Stromal cell of bone marrow (primary cell): Measurements from ENCODE around the gene CNTRL.

Source experiments
- DNase-seq: peaks from one replicate; pipeline ENCODE4 v3.0.0-alpha.2; 2012; ENCODE audit warnings: low read depth

CNTRL gene

DNA sequence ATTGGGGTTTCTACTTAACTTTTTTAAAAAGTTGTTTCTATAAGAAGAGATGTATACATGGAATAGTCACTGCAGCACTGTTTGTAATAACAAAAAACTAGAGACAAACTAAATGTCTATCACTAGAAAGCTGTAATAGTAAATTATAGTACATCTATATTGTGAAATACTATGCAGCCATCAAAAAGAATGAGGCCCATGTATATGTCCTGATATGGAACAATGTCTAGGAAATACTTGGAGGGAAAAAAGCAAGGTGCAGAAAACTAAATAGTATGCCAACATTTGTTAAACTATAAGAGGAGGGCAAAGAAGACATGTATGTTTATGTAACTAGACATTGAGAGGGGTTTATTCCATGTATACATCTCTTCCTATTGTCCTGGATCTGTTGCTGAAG lies 129.9 kb downstream of the CNTRL start:
- DNase-seq, result no peak

DNA sequence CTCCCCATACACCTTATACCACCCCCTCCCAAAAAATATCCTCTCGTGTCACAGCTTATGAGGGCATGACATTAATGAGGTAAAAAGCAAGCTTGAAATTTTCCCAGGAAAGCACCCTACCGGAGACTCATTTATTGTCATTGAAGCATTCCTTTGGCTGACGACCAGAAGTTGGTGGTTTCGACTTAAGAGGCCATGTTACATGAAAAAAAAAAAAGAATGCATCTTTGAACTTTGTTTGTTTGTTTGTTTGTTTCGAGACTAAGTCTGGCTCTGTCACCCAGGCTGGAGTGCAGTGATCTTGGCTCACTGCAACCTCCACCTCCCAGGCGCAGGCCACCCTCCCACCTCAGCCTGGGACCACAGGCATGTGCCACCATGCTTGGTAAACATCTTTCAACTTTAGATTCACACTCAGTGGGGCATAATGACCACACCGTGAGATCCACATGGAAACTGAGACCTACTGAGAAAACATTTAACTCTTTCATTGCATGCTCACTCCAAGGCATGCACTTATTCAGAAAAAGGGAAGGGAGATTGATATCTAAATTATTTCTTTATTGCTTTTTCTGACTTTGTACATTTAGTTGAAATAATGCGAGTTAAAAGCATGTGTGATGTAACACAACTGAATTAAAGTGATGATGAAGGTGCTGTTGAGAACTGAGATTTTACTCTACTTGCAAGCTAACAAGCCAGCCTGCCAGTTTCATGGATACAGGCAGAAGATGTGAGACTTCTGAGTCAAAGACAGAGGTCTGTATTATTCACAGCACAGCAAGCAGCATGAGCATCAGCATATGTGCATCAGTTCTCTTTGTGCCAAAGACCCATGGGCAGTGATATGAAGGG lies 132.0 kb downstream of the CNTRL start:
- DNase-seq, result no peak

DNA sequence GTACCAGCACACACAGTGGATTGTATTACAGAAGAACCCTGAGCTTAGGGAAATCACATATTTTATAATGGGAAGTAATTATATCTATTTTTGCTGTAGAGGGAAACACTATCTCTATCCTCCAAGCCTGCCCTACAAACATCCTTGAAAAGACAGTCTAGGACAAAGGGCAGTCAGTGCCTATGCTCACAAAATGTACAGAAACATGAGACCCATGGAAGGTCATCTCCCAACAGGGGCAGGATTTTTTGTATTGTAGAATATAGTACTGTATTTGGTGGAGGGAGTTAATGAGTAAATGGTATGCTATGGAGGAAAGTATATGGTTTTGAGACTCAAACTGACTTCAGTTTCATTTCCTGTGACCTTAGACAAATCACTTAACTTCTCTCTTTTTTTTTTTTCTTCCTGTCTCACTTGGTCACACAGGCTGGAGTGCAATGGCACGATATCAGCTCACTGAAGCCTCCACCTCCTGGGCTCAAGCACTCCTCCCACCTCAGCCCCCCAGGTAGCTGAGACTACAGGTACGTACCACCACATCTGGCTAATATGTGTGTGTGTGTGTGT lies 132.7 kb downstream of the CNTRL start:
- DNase-seq, result no peak

DNA sequence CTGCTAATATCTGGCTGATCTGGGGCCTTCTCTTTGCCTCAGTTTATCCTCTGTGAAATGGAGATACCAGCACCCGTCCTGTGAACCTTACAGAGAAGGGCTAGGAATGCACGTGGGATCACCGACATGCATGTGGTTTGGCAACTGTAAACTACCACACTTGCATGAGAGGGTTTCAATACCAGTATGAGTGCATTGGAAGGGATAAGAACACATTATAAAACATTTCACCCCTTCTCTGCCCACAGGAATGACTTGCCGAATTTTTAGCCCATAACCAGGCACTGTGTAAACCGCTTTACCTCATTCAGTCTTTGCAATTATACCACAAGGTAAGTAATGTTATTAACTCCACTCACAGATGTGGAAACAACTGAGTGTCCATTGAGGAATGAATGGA lies 135.8 kb downstream of the CNTRL start:
- DNase-seq, result no peak

DNA sequence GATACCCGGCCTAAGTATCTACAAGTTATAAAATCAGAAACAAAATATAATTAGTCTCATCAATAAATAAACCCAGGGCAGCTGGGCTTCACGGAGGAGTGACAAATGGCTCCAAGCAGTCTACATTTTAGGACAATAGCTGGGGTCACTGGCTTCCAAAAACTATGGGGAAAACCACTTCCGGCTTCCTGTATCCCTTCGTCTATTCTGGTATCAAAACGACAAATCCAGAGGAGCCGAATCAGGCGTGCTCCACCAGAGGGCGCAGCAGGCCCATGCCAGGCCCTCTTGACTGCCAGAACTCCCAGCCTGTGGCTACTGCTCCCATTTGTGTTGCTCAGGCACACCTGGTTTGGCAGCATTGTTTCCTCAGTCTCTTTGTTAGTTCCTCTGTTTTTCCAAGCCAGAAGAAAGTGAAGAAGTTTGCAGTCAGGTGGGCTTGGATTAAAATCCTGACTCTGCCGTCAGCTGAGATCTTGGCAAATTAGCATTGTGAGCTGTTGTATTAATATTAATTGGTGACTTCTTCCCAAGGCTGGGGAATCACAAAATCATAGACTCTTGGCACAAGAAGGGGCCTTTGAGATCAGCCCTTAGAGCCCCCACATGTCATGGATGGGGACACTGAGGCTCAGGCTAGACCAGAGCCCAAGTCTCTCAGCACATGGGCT lies 138.5 kb downstream of the CNTRL start:
- peak; percentile 73 for DNase-seq

DNA sequence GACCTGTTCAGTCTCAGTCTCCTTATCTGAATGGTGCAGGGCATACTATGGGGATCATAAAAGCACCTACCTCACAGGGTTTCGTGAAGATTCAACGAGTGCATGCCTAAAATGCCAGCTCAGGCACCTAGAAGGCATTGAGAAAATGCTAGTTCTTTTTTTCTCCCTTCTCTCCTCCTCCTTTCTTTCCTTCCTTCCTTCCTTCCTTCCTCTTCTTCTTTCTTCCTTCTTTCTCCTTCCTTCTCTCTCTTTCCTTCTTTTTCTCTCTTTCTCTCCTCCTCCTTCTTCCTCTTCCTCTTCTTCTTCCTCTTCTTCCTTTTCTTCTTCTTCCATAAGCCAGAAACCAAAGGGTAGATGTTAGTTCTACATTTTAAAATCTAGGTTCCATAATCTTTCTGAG lies 139.2 kb downstream of the CNTRL start:
- DNase-seq, result no peak

DNA sequence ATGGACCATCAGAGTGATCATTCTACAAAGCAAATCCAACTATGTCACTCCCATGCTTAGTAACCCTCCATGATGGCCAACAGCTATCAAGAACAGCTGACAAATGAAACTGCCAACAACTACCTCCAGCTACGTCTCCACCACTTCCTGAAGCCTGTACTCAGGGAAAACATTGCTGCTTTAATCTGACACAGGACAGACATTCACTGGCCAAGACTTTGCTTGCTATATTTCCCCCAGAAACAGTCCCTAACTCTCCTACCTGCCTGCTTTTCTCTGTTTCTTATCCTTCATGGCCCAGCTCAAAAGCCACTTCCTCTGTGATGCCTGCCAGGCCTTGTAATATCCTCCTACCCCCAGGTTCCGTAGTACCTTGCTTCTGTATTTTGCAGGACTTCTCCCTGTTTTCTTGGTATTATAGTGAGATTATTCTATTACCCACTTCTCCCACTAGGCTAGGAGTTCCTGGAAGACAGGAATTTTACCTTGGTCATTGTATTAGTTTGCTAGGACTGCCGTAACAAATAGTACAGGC lies 141.6 kb downstream of the CNTRL start:
- no peak for DNase-seq

DNA sequence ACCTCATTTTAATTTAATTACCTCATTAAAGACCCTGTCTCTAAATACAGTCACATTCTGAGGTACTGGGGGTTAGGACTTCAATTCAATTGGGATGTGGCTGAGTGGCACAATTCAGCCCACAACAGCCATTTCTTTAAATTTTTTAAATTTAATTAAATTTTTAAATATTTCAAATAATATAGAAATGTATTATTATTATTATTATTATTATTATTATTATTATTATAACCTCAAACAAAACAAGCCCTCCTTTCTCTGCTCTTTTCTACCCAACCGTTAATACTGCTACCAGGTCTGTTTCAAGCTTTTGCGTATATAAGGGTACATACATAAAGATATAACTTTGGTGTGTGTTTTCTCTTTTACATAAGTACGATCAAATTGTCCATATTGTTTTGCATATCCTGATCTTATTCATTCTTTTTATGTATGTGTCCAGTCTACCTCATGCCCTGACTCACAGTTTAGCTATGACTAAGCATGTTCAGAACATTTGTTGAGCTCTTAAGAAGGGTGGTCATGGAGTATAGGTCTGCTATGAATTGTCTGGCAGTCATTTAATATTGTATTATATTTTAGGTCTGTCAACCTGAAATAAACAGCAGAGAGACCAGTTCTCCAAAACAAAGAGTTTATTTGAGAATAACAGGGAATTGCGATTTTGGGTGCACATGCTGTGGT lies 143.0 kb downstream of the CNTRL start:
- no peak for DNase-seq

DNA sequence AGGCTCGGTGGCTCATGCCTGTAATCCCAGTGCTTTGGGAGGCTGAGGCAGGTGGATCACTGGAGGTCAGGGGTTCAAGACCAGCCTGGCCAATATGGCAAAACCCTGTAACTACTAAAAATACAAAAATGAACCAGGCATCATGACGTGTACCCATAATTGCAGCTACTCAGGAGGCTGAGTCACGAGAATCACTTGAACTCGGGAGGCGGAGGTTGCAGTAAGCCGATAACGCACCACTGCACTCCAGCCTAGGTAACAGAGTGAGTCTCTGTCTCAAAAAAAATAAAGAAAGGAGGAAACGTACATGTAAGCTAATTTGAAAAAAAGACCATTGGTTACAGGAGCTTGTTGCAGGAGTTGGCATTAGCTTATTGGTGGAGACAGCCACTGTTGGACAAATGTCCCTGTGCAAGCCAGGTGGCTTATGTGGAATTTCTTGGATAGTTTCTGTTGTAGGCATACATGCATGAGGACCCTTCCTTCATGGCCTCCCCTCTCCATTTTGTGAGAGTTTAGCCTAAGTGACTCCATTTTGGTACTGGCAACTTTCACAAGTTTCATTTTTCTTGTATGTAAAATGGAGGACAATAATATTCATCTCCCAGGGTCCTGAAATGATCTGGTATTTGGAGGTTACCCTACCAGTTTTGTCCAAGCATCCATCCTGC lies 143.7 kb downstream of the CNTRL start:
- DNase-seq, result no peak

DNA sequence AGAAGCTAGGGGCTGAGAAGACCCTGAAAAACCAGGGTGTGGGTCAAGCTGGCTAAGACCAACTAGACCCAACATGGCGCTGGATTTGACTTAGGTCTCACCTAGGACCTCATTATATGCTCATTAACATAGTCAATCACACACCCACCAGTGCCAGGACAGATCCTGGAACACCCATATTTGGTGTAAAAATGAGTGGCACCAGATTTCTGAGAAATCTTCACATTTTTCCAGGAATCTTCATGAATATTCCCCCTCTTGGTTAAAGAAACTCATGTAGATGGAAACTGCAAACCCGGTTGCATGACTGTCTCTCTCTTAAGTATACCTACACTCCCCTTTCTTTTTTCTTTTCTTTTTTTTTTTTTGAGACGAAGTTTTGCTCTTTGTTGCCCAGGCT lies 144.8 kb downstream of the CNTRL start:
- DNase-seq, result no peak

DNA sequence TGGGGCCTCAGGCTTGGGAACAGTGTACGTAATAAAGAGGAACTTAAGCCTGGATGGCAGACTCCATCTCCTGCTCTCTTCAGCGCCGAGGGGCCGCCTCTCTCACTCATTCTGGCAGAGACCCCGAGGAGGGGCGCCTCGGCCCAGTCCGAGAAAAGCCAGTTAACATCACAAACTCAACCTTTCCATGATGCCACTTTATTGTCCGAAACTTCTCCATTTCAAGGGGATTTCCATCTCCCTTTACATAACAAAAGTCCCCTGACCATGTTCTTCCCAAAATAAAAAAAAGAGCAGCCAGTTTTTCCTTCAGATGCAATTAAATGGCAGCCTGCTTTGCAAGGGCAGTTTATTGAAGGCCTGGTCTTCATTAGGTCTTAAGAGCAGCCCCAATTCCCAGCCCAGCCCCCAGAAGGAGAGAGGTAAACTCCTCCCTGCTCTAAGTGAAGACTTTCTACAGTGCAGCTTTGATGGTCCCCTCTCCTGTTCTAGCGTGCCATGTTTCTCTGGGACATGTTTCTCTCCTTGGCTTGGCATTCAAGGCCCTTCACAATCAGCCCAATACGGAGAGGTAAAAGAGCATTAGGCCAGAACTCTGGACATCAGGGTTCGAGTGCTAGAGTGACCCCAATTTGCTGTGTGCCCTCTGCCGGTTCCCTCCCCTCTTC lies 146.4 kb downstream of the CNTRL start:
- no peak for DNase-seq

DNA sequence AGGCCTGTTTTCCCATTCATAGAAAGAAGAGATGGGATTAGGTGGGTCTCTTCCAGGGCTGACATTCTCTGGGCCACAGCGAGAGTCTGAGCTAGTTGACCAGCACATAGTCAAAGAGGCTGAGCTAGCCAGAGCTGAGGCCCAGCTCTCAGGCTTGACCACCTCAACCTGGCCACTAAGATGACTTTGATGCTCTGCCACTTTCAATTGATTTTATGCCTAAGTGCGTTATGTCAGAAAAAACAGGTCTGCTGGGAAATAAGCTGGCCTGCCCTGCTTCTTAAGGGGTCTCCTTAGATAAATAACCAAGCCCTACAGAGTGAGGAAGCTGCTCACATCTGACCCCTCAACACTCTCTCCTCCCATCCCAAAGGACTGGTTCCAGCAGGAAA lies 146.9 kb downstream of the CNTRL start:
- no peak for DNase-seq

DNA sequence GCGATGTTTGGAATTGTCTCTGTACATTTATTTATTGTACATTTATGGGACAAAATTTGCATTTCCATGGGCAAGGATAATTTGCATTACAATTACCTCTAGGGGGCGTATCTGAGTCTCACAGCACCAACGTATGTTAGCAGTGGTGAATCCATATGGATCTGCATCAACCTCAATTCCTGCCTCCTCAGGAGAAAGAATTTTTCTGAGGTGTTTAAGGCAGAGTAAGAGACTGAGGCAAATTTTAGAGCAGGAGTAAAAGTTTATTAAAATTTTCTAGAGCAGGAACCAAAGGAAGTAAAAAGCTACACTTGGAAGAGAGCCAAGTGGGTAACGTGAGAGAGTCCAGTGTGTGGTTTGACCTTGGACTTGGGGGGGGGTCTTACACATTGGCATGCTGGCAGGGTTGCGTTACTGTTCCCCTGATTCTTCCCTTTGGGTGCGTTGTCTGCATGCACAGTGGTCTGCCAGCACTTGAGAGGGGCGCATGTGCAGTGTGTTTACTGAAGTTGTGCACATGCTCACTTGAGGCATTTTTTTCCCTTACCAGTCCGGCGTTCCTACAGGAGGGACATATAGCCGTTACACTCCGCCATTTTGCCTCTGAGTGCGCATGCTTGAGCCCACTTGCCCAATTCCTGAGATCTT lies 147.9 kb downstream of the CNTRL start:
- no peak for DNase-seq

DNA sequence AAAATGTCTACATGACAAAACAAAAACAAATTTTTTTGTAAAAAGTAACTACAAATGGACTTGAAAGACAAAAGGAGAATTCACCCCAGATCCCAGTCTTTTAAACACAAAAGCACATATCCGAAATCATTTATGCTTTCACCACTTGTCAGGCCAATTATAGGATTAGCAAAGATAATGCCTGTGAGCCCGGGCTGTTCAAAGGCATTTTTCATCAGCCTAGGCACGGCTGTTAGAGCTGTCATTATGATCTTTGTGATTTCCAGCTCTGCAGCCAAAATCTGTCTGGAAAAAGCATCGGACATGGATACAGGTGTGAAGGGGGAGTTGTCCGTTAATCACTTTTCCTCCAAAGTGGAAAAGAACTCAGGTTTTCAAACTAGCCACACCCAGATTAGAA lies 150.5 kb downstream of the CNTRL start:
- DNase-seq, result no peak

DNA sequence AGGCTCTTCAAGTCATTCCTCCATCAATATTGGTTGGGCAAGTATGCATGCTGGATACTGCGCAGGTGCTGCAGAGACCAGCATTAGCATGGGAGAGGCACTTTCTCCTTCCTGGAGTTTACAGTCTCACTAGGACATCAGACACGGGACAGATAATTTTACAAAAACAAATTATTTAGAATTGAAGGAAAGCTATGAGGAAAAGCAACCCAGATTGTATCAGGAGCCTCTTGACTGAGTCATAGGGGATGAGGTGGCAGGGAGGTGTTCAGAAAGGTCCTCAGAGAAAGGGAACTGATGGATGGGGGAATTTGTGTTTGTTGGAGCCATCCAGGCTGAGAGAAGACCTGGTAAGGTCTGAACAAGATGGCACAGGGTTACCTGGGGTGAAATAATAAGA lies 151.4 kb downstream of the CNTRL start:
- DNase-seq, result no peak
